A549 (cell line): ENCODE data around the gene WASF3. TPM values are rescaled to one million over a fixed set of nuclear protein-coding genes. Genes with fewer than 3 reads are reported as not detected.

ENCODE experiments used
- ATAC-seq, 2 experiments: fragments of 200-7000 bp in 1 of 2; fragments of >200 bp in 1 of 2; cut with Nextera tagmentation in 1 of 2; cut with Tn5 transposase in 1 of 2; 3 replicates each; pipeline versions ENCODE4 v1.8.0 to v1.9.1; 2018 to 2020; ENCODE audit warnings: mild to moderate bottlenecking in 1 of 2, moderate library complexity in 1 of 2
- CTCF ChIA-PET: fragments of 300-600 bp; sonication (Branson Sonifier 250); formaldehyde crosslinking; extraction: SDS; loops from one replicate; lab custom pipeline; 2021; ENCODE audit warnings: antibody characterized with exemption, inconsistent platforms; lab: Yijun Ruan, JAX
- POLR2A ChIA-PET: fragments of 350-600 bp; formaldehyde crosslinking; extraction: SDS; loops from one replicate; lab custom pipeline; 2021; ENCODE audit warnings: antibody characterized with exemption, inconsistent platforms; lab: Yijun Ruan, JAX
- DNase-seq, 2 experiments: peaks; one replicate each; pipeline versions ENCODE4 v3.0.0 to v3.0.0-alpha.2; 2011 to 2016; ENCODE audit warnings: low read depth in 1 of 2, low spot score in 1 of 2
- FAIRE-seq: peaks from 2 replicates; lab custom pipeline; 2011; peaks lifted over from hg19 to GRCh38; lab: Jason Lieb, UNC
- H3K27ac ChIP-seq, 2 experiments: fragments of >200 bp; sonication (Bioruptor Twin); formaldehyde crosslinking; 3 replicates each; pipeline ENCODE4 v1.5.1; 2016 to 2017
- H3K4me1 ChIP-seq: fragments of >200 bp; sonication (Bioruptor Twin); formaldehyde crosslinking; 3 replicates; pipeline ENCODE4 v1.6.1; 2016
- H3K4me2 ChIP-seq: fragments of >200 bp; sonication (Bioruptor Twin); formaldehyde crosslinking; 3 replicates; pipeline ENCODE4 v1.6.1; 2016
- H3K4me3 ChIP-seq: fragments of >200 bp; sonication (Bioruptor Twin); formaldehyde crosslinking; 3 replicates; pipeline ENCODE4 v1.5.1; 2016
- H3K9me3 ChIP-seq: fragments of >200 bp; sonication (Bioruptor Twin); formaldehyde crosslinking; 3 replicates; pipeline ENCODE4 v1.6.1; 2016
- ATOH8 ChIP-seq: fragments of 250-450 bp; sonication (Bioruptor Pico); IDR thresholded peaks from 2 replicates; pipeline ENCODE4 v1.5.0; 2020; ENCODE audit warnings: low read depth, mild to moderate bottlenecking, moderate library complexity
- BCL3 ChIP-seq: fragments of >200 bp; sonication (Bioruptor Twin); formaldehyde crosslinking; IDR thresholded peaks from 3 replicates; pipeline ENCODE4 v1.6.1; 2016
- CBX2 ChIP-seq: fragments of 200-600 bp; sonication (generic); IDR thresholded peaks from 2 replicates; pipeline ENCODE4 v1.6.1; 2016; ENCODE audit warnings: low read depth, mild to moderate bottlenecking, borderline replicate concordance
- E2F6 ChIP-seq: IDR thresholded peaks from 2 replicates; pipeline ENCODE4 v1.6.1; 2012; ENCODE audit warnings: low read depth, borderline replicate concordance
- EHF ChIP-seq: fragments of 250-450 bp; sonication (Bioruptor Pico); IDR thresholded peaks from 2 replicates; pipeline ENCODE4 v1.5.0; 2020; ENCODE audit warnings: mild to moderate bottlenecking
- ESRRA ChIP-seq: fragments of 150-350 bp; IDR thresholded peaks from 2 replicates; pipeline ENCODE4 v1.6.1; 2014; ENCODE audit warnings: mild to moderate bottlenecking, low read length, borderline replicate concordance
- HES2 ChIP-seq: fragments of >200 bp; sonication (Bioruptor Twin); formaldehyde crosslinking; IDR thresholded peaks from 2 replicates; pipeline ENCODE4 v1.6.1; 2016
- HMGXB4 ChIP-seq: fragments of 250-450 bp; sonication (Bioruptor Pico); IDR thresholded peaks from 2 replicates; pipeline ENCODE4 v1.5.0; 2021; ENCODE audit warnings: mild to moderate bottlenecking, moderate library complexity, borderline replicate concordance
- HOXA7 ChIP-seq: fragments of 250-450 bp; sonication (Bioruptor Pico); IDR thresholded peaks from 2 replicates; pipeline ENCODE4 v1.5.0; 2020; ENCODE audit warnings: mild to moderate bottlenecking, moderate library complexity
- HOXB5 ChIP-seq: fragments of 250-450 bp; sonication (Bioruptor Pico); IDR thresholded peaks from 2 replicates; pipeline ENCODE4 v1.5.0; 2020; ENCODE audit warnings: mild to moderate bottlenecking, moderate library complexity
- MAX ChIP-seq: IDR thresholded peaks from 2 replicates; pipeline ENCODE4 v1.6.1; 2012
- NFE2L2 ChIP-seq: fragments of 150-350 bp; conservative IDR thresholded peaks from 2 replicates; pipeline ENCODE4 v1.6.1; 2014; ENCODE audit warnings: low read length
- NPAS2 ChIP-seq: fragments of 250-450 bp; sonication (Bioruptor Pico); IDR thresholded peaks from 2 replicates; pipeline ENCODE4 v1.8.0; 2022; ENCODE audit warnings: mild to moderate bottlenecking, moderate library complexity, borderline replicate concordance
- PBX3 ChIP-seq: IDR thresholded peaks from 2 replicates; pipeline ENCODE4 v1.6.1; 2012
- PHF8 ChIP-seq: fragments of 200-600 bp; sonication (generic); IDR thresholded peaks from 2 replicates; pipeline ENCODE4 v1.6.1; 2016; ENCODE audit warnings: low read depth, mild to moderate bottlenecking, antibody characterized with exemption, moderate library complexity, borderline replicate concordance
- POLR2A ChIP-seq: IDR thresholded peaks from 2 replicates; pipeline ENCODE4 v1.6.1; 2012; ENCODE audit warnings: mild to moderate bottlenecking, low read length
- RARB ChIP-seq: fragments of 250-450 bp; sonication (Bioruptor Pico); IDR thresholded peaks from 2 replicates; pipeline ENCODE4 v1.8.0; 2021; ENCODE audit warnings: mild to moderate bottlenecking, moderate library complexity
- RFX5 ChIP-seq: fragments of 450-650 bp; IDR thresholded peaks from 2 replicates; pipeline ENCODE4 v1.7.1; 2014; ENCODE audit warnings: antibody characterized with exemption, mild to moderate bottlenecking, moderate library complexity
- TFCP2L1 ChIP-seq: fragments of 250-450 bp; sonication (Bioruptor Pico); IDR thresholded peaks from 2 replicates; pipeline ENCODE4 v1.5.0; 2021; ENCODE audit warnings: mild to moderate bottlenecking
- WGBS: methylation state at CpG from one replicate; pipeline ENCODE4 v1.1.6; 2017; ENCODE audit errors: missing lambda C conversion rate; 5-methylcytosine and 5-hydroxymethylcytosine counted together
- polyA plus RNA-seq, 4 experiments: library from polyadenylated mRNA; depleted of rRNA in 3 of 4; stranded (reverse); fragments of >200 nt; fragmentation: RNase III in 1 of 4; extraction: RNeasy Plus Mini Kit Qiagen cat#74134 plus additional on column Dnase treatment in 1 of 4; gene quantifications; 2 replicates in 3 of 4; 3 replicates in 1 of 4; pipeline ENCODE4 v1.2.3, GENCODE V29; 2011 to 2017

The WASF3 gene
- polyA plus RNA-seq, 2 of the 4 experiments (the other 2 are of a cell fraction), result 0.09 to 0.56 TPM

GRCh38 chr13:26538363-26539317 lies 18.8 kb upstream of the WASF3 start (continued):
- TF ChIP-seq HOXB5 (CRISPR knock-in tag) (no peak), HMGXB4 (no peak)

GRCh38 chr13:26539738-26540292 lies 17.7 kb upstream of the WASF3 start:
- no peak overlapping the region for H3K4me2 ChIP-seq
- H3K4me3 ChIP-seq, result no peak overlapping the region
- ChIA-PET CTCF (no interaction called here), POLR2A (no interaction called here)
- TF ChIP-seq TFCP2L1 (no peak), HMGXB4 (no peak), ATOH8 (CRISPR knock-in tag) (no peak), PBX3 (no peak), HES2 (no peak), RFX5 (no peak), NFE2L2 (no peak), E2F6 (no peak), RARB (CRISPR knock-in tag) (no peak), NPAS2 (CRISPR knock-in tag) (no peak), EHF (CRISPR knock-in tag) (no peak), BCL3 (no peak), PHF8 (no peak), HOXA7 (CRISPR knock-in tag) (no peak), ESRRA (no peak), HOXB5 (CRISPR knock-in tag) (no peak), MAX (no peak), POLR2A (no peak), CBX2 (no peak)
- H3K9me3 ChIP-seq, result no peaks in the 10 kb centered on the region
- DNase-seq (no peak), ATAC-seq (no peak), FAIRE-seq (no peak)
- 6% methylated on average over 2 of the region's 2 CpGs for WGBS
- H3K4me1 ChIP-seq, result no peaks in the 10 kb centered on the region
- no peak overlapping the region for H3K27ac ChIP-seq
